Measurements from ENCODE around the gene GPR62.

The GPR62 gene

GRCh38 chr3:51949121-51949520 is 6.1 kb upstream of the GPR62 start:
- no peak for DNase-seq (ENCODE audit: low read depth, low spot score)
- no peak overlapping the region for H3K4me3 ChIP-seq (ENCODE audit: low read length)

- H3K4me3 ChIP-seq (ENCODE audit: low read length): no peak overlapping the region
- DNase-seq (ENCODE audit: low read depth, low spot score): no peak
Observed at GRCh38 chr3:51950899-51951298, 4.3 kb upstream of the GPR62 start.

- H3K4me3 ChIP-seq (ENCODE audit: low read length): no peak overlapping the region
- DNase-seq (ENCODE audit: low read depth, low spot score): no peak
Observed at GRCh38 chr3:51953445-51953844, 1.7 kb upstream of the GPR62 start.

- no peak overlapping the region for H3K4me3 ChIP-seq (ENCODE audit: low read length)
- no peak for DNase-seq (ENCODE audit: low read depth, low spot score)
Observed at GRCh38 chr3:51954105-51954504, 1.1 kb upstream of the GPR62 start.

- no peak for DNase-seq (ENCODE audit: low read depth, low spot score)
- no peak overlapping the region for H3K4me3 ChIP-seq (ENCODE audit: low read length)
Observed at GRCh38 chr3:51954713-51955112, 468 bp upstream of the GPR62 start.

GRCh38 chr3:51955893-51956770 is 951 bp downstream of the GPR62 start:
- no peak for DNase-seq (ENCODE audit: low read depth, low spot score)
- no peak overlapping the region for H3K4me3 ChIP-seq (ENCODE audit: low read length)

GRCh38 chr3:51957520-51958205 is 2.5 kb downstream of the GPR62 start:
- H3K4me3 ChIP-seq (ENCODE audit: low read length): no peak overlapping the region
- no peak for DNase-seq (ENCODE audit: low read depth, low spot score)

GRCh38 chr3:51958603-51959521 is 3.7 kb downstream of the GPR62 start:
- no peak overlapping the region for H3K4me3 ChIP-seq (ENCODE audit: low read length)
- no peak for DNase-seq (ENCODE audit: low read depth, low spot score)

- DNase-seq (ENCODE audit: low read depth, low spot score): no peak
- H3K4me3 ChIP-seq (ENCODE audit: low read length): no peak overlapping the region
Observed at GRCh38 chr3:51959651-51960050, 4.5 kb downstream of the GPR62 start.

GRCh38 chr3:51960386-51960785 is 5.2 kb downstream of the GPR62 start:
- no peak overlapping the region for H3K4me3 ChIP-seq (ENCODE audit: low read length)
- no peak for DNase-seq (ENCODE audit: low read depth, low spot score)

- no peak overlapping the region for H3K4me3 ChIP-seq (ENCODE audit: low read length)
- DNase-seq (ENCODE audit: low read depth, low spot score): no peak
Observed at GRCh38 chr3:51961011-51961410, 5.8 kb downstream of the GPR62 start.

GRCh38 chr3:51961602-51962569 is 6.7 kb downstream of the GPR62 start:
- no peak for DNase-seq (ENCODE audit: low read depth, low spot score)
- H3K4me3 ChIP-seq (ENCODE audit: low read length): no peak overlapping the region

GRCh38 chr3:51962854-51963530 is 7.8 kb downstream of the GPR62 start:
- DNase-seq (ENCODE audit: low read depth, low spot score): no peak
- no peak overlapping the region for H3K4me3 ChIP-seq (ENCODE audit: low read length)

GRCh38 chr3:51963951-51964451 is 8.8 kb downstream of the GPR62 start:
- H3K4me3 ChIP-seq (ENCODE audit: low read length): no peak overlapping the region
- DNase-seq (ENCODE audit: low read depth, low spot score): no peak

- no peak overlapping the region for H3K4me3 ChIP-seq (ENCODE audit: low read length)
- DNase-seq (ENCODE audit: low read depth, low spot score): no peak
Observed at GRCh38 chr3:51964521-51964920, 9.3 kb downstream of the GPR62 start.

- no peak for DNase-seq (ENCODE audit: low read depth, low spot score)
- no peak overlapping the region for H3K4me3 ChIP-seq (ENCODE audit: low read length)
Observed at GRCh38 chr3:51966016-51966415, 10.8 kb downstream of the GPR62 start.

- DNase-seq (ENCODE audit: low read depth, low spot score): no peak
- peak overlapping the region; percentile 57 for H3K4me3 ChIP-seq (ENCODE audit: low read length)
Observed at GRCh38 chr3:51966486-51966885, 11.3 kb downstream of the GPR62 start.

- no peak for DNase-seq (ENCODE audit: low read depth, low spot score)
- H3K4me3 ChIP-seq (ENCODE audit: low read length): peak overlapping the region; percentile 57
Observed at GRCh38 chr3:51966922-51967383, 11.8 kb downstream of the GPR62 start.

Measured in Jurkat, Clone E6-1 (cell line).